PC-3 (cell line): ENCODE measurements around the gene KRT80. TPM values are rescaled to one million over a fixed set of nuclear protein-coding genes. Genes with fewer than 3 reads are reported as not detected.

Experiments
- ATAC-seq: fragments of 200-7000 bp; cut with Tn5 transposase; 2 replicates; pipeline ENCODE4 v1.9.1; 2020; ENCODE audit warnings: mild to moderate bottlenecking, moderate library complexity
- BruUV-seq: library from RNA; stranded (reverse); fragments of 400-500 nt; replicated peaks from 2 replicates; lab custom pipeline; 2021; lab: Mats Ljungman, UMichigan
- CTCF ChIA-PET: fragments of 300-600 bp; sonication (Branson Sonifier 250); formaldehyde crosslinking; loops from one replicate; lab custom pipeline; 2022; ENCODE audit warnings: antibody characterized with exemption; lab: Charles Lee
- POLR2A ChIA-PET: fragments of 300-600 bp; sonication (Branson Sonifier 250); formaldehyde crosslinking; loops from one replicate; lab custom pipeline; 2022; ENCODE audit warnings: antibody characterized with exemption; ENCODE audit not compliant: unreplicated experiment; lab: Charles Lee
- DNase-seq: peaks from one replicate; pipeline ENCODE4 v3.0.0-alpha.2; 2015
- H2AFZ ChIP-seq: fragments of 300-600 bp; sonication (generic); 2 replicates; pipeline ENCODE4 v1.6.0; 2016; ENCODE audit warnings: antibody characterized with exemption, low read length
- H3F3A ChIP-seq: fragments of 300-600 bp; sonication (generic); one replicate; pipeline ENCODE4 v1.6.0; 2017; ENCODE audit warnings: antibody characterized with exemption, low read length, control low read depth, mild to moderate bottlenecking; ENCODE audit not compliant: unreplicated experiment
- H3K27ac ChIP-seq: fragments of 300-600 bp; sonication (generic); 2 replicates; pipeline ENCODE4 v1.5.1; 2016; ENCODE audit warnings: mild to moderate bottlenecking, low read length
- H3K27me3 ChIP-seq: fragments of 300-600 bp; sonication (generic); 2 replicates; pipeline ENCODE4 v1.6.1; 2016; ENCODE audit warnings: low read length, mixed read lengths
- H3K36me3 ChIP-seq: fragments of 300-600 bp; sonication (generic); 2 replicates; pipeline ENCODE4 v1.6.1; 2016; ENCODE audit warnings: low read depth, mixed run types, low read length, mixed read lengths
- H3K4me1 ChIP-seq: fragments of 300-600 bp; sonication (generic); 2 replicates; pipeline ENCODE4 v1.5.1; 2016; ENCODE audit warnings: low read length; ENCODE audit not compliant: insufficient read depth
- H3K4me2 ChIP-seq: fragments of 300-600 bp; sonication (generic); 2 replicates; pipeline ENCODE4 v1.6.0; 2016; ENCODE audit warnings: low read length
- H3K4me3 ChIP-seq: fragments of 300-600 bp; sonication (generic); 2 replicates; pipeline ENCODE4 v1.5.1; 2016; ENCODE audit warnings: mild to moderate bottlenecking, low read length, mixed read lengths
- H3K79me2 ChIP-seq: fragments of 300-600 bp; sonication (generic); 2 replicates; pipeline ENCODE4 v1.6.1; 2017; ENCODE audit warnings: low read length, mixed read lengths
- H3K9ac ChIP-seq: fragments of 300-600 bp; sonication (generic); 2 replicates; pipeline ENCODE4 v1.6.0; 2016; ENCODE audit warnings: mild to moderate bottlenecking, low read length
- H3K9me2 ChIP-seq: fragments of 300-600 bp; sonication (generic); replicated peaks from 2 replicates; pipeline ENCODE4 v1.6.1; 2016; ENCODE audit warnings: mixed run types, low read length, mixed read lengths
- H3K9me3 ChIP-seq: fragments of 300-600 bp; sonication (generic); 2 replicates; pipeline ENCODE4 v1.6.1; 2016; ENCODE audit warnings: low read length, mixed read lengths
- H4K20me1 ChIP-seq: fragments of 300-600 bp; sonication (generic); 2 replicates; pipeline ENCODE4 v1.6.1; 2016; ENCODE audit warnings: low read length, mixed read lengths
- CTCF ChIP-seq: fragments of 300-600 bp; sonication (generic); conservative IDR thresholded peaks from 2 replicates; pipeline ENCODE4 v1.5.1; 2017; ENCODE audit warnings: antibody characterized with exemption, low read depth, mild to moderate bottlenecking, low read length
- EZH2 ChIP-seq: fragments of 300-600 bp; sonication (generic); IDR thresholded peaks from one replicate; pipeline ENCODE4 v1.6.1; 2017; ENCODE audit warnings: antibody characterized with exemption, mild to moderate bottlenecking, low read length; ENCODE audit not compliant: unreplicated experiment
- EZH2phosphoT487 ChIP-seq: fragments of 300-600 bp; sonication (generic); IDR thresholded peaks from 2 replicates; pipeline ENCODE4 v1.6.1; 2018; ENCODE audit warnings: mild to moderate bottlenecking, antibody characterized with exemption, low read length, borderline replicate concordance
- intact Hi-C: fragments of 100-400 bp; cut with micrococcal nuclease; formaldehyde crosslinking; loops from 2 replicates; pipeline ENCODE4 v1.9.0; 2023
- total RNA-seq: library from RNA; depleted of rRNA; stranded (reverse); fragments of >200 nt; gene quantifications from 2 replicates; pipeline ENCODE4 v1.2.3, GENCODE V29; 2014

KRT80 gene
- total RNA-seq, 1 experiment from 2014 or later: 19.8 TPM

- Histone ChIP-seq H4K20me1 (no peaks in the 10 kb centered on the region), H3K9ac (no peak overlapping the region), H3K27me3 (no peaks in the 10 kb centered on the region), H3F3A (no peaks in the 10 kb centered on the region), H3K36me3 (no peaks in the 10 kb centered on the region), H3K79me2 (no peaks in the 10 kb centered on the region), H2AFZ (no peak overlapping the region), H3K27ac (no peak overlapping the region), H3K9me3 (no peaks in the 10 kb centered on the region), H3K9me2 (no peaks in the 10 kb centered on the region), H3K4me3 (no peak overlapping the region), H3K4me2 (no peak overlapping the region), H3K4me1 (peaks cover 40% of the 10 kb centered on the region)
- DNase-seq: no peak
- ChIA-PET POLR2A (no interaction called here), CTCF (interaction anchor here (0.6 kb wide), 1 partner anchor 11 kb away, joined by 3 read pairs; no protein-coding TSS in a partner anchor)
- ATAC-seq: no peak
- intact Hi-C loops: no loop called here
- no peak for TF ChIP-seq EZH2
- no peak for TF ChIP-seq EZH2phosphoT487
- no peak for TF ChIP-seq CTCF
- no TSS peak for BruUV-seq
Observed at GRCh38 chr12:52162981-52163380, 28.8 kb downstream of the KRT80 start.

- H3K36me3 ChIP-seq: no peaks in the 10 kb centered on the region
- DNase-seq (no peak), ATAC-seq (no peak)
- no peak overlapping the region for H3K4me2 ChIP-seq
- no peak overlapping the region for H3K9ac ChIP-seq
- no peaks in the 10 kb centered on the region for H3K27me3 ChIP-seq
- H3F3A ChIP-seq: no peaks in the 10 kb centered on the region
- H3K4me3 ChIP-seq: no peak overlapping the region
- H3K79me2 ChIP-seq: no peaks in the 10 kb centered on the region
- ChIA-PET CTCF (no interaction called here), POLR2A (no interaction called here)
- no peaks in the 10 kb centered on the region for H3K9me3 ChIP-seq
- no peak overlapping the region for H3K27ac ChIP-seq
- TF ChIP-seq EZH2phosphoT487: no peak
- TF ChIP-seq CTCF: no peak
- TF ChIP-seq EZH2: no peak
- BruUV-seq: no TSS peak
- no peak overlapping the region for H2AFZ ChIP-seq
- no peaks in the 10 kb centered on the region for H4K20me1 ChIP-seq
- intact Hi-C loops: no loop called here
- H3K4me1 ChIP-seq: peaks cover 35% of the 10 kb centered on the region
- H3K9me2 ChIP-seq: no peaks in the 10 kb centered on the region
Observed at GRCh38 chr12:52160200-52160599, 31.6 kb downstream of the KRT80 start.

GRCh38 chr12:52157566-52158150, 34.2 kb downstream of the KRT80 start:
- ATAC-seq: no peak
- no peak for DNase-seq
- Histone ChIP-seq H3K36me3 (no peaks in the 10 kb centered on the region), H3K27me3 (no peaks in the 10 kb centered on the region), H3K9me3 (no peaks in the 10 kb centered on the region), H3K27ac (no peak overlapping the region), H3F3A (no peaks in the 10 kb centered on the region), H3K79me2 (no peaks in the 10 kb centered on the region), H2AFZ (no peak overlapping the region), H3K9me2 (no peaks in the 10 kb centered on the region), H3K9ac (no peak overlapping the region), H3K4me3 (no peak overlapping the region), H3K4me1 (peaks cover 29% of the 10 kb centered on the region), H3K4me2 (no peak overlapping the region), H4K20me1 (no peaks in the 10 kb centered on the region)
- ChIA-PET CTCF (interaction anchor here (0.6 to 1.5 kb wide), 2 partner anchors 161 to 662 kb away, joined by 4 to 5 read pairs; no protein-coding TSS in a partner anchor), POLR2A (interaction anchor here (0.6 kb wide), 1 partner anchor 121 kb away, joined by 6 read pairs; no protein-coding TSS in a partner anchor)
- no TSS peak for BruUV-seq
- intact Hi-C loops: loop anchor here (1.0 kb wide), 1 partner anchor 170 kb away; no protein-coding TSS in a partner anchor
- TF ChIP-seq EZH2phosphoT487: no peak
- TF ChIP-seq EZH2: no peak
- no peak for TF ChIP-seq CTCF
